Activated CD4-positive, alpha-beta T cell treated with anti-CD3 and anti-CD28 coated beads, Interleukin-2, amount 50 U/mL, for 24 hours (primary cell): Measurements from ENCODE around the gene FAM25C.
"Not testable (repeated sequence)": the region's sequence is repeated elsewhere in the genome, so short reads cannot be mapped to it uniquely, and the experiment has no call there.

Source experiments
- DNase-seq, 2 donors: peaks; one replicate each; pipeline ENCODE4 v3.0.0-alpha.2; 2020; ENCODE audit warnings: low read depth in 1 of 2, low spot score in 1 of 2

Gene FAM25C

DNA sequence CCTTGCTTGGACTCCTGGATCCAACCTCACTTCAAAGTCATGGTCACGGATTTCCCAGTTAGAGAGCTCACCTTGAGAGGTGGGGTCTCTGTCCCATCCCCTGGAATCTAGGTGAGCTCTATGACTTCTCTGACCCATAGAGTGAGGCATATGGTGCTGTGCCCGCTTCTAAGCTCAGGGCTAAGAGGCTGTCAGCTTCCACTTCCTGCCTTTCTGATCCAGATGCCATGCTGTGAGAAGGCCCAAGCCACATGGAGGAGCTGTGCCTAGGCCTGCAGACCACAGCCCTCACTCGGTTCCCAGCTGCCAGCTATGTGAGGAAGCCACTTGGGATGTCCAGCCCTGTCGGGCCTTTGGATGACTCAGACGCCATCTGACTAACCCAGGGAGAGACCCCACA is 39.9 kb downstream of the FAM25C start:
- DNase-seq, result not testable (repeated sequence)

- not testable (repeated sequence) for DNase-seq
These were observed 42.4 kb downstream of the FAM25C start for GRCh38 chr10:47957158-47957557.

DNA sequence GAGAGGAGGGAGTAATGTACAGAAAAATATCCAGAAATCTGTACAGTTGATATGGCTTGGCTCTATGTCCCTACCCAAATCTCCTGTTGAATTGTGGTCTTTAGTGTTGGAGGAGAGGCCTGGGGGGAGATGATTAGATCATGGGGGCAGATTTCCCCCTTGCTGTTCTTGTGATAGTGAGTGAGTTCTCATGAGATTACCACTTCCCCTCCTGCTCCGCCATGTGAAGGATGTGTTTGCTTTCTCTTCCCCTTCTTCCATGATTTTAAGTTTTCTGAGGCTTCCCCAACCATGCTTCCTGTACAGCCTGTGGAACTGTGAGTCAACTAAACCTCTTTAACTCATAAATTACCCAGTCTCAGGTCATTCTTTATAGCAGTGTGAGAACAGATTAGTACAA is 52.2 kb downstream of the FAM25C start:
- DNase-seq, result not testable (repeated sequence)
